ENCODE data around the gene ATG7.
A peak's percentile ranks its signal among the peaks of the same experiment; 100 is the strongest.

ATG7 gene

GRCh38 chr3:11300970-11301369 is 28.8 kb downstream of the ATG7 start:
- 0 out of 2 replicates have a peak, but pooled peaks cover 2% of the 10 kb centered on the region for H3K4me1 ChIP-seq (ENCODE audit: insufficient read depth, low read length)
- no peak for TF ChIP-seq EZH2 (IDR thresholded peaks at IDR 0.05; ENCODE audit: borderline replicate concordance, low read depth, low read length, severe bottlenecking)
- TF ChIP-seq CTCF (IDR thresholded peaks at IDR 0.05; ENCODE audit: borderline replicate concordance, extremely low read depth, low read length, poor library complexity, severe bottlenecking), result no peak
- H2AFZ ChIP-seq (ENCODE audit: low read depth, low read length), result no peak overlapping the region
- H3K79me2 ChIP-seq (ENCODE audit: insufficient read depth, low read length), result peaks cover 8% of the 10 kb centered on the region; the same call in 1 of the 2 replicates
- no peak overlapping the region for H3K4me2 ChIP-seq (ENCODE audit: insufficient read depth, low read length)
- H3K27ac ChIP-seq (ENCODE audit: low read length), result no peak overlapping the region
- no peak overlapping the region for H3K4me3 ChIP-seq (ENCODE audit: low read depth in 1 of 2, low read length in 2 of 2)
- no peak overlapping the region for H3K9ac ChIP-seq (ENCODE audit: low read depth, low read length)
- DNase-seq, result no peak
- H3K9me3 ChIP-seq (ENCODE audit: insufficient read depth, low read length, severe bottlenecking), result no peaks in the 10 kb centered on the region
- ATAC-seq (ENCODE audit: insufficient read depth, low read depth), result no peak
- no peaks in the 10 kb centered on the region for H4K20me1 ChIP-seq (ENCODE audit: insufficient read depth, low read length)
- peaks cover 44% of the 10 kb centered on the region for H3K36me3 ChIP-seq (ENCODE audit: insufficient read depth, low read length)
- no peaks in the 10 kb centered on the region for H3K27me3 ChIP-seq (ENCODE audit: insufficient read depth, low read length, poor library complexity)

- no peak overlapping the region for H3K27ac ChIP-seq (ENCODE audit: low read length)
- no peak for TF ChIP-seq EZH2 (IDR thresholded peaks at IDR 0.05; ENCODE audit: borderline replicate concordance, low read depth, low read length, severe bottlenecking)
- no peak for TF ChIP-seq CTCF (IDR thresholded peaks at IDR 0.05; ENCODE audit: borderline replicate concordance, extremely low read depth, low read length, poor library complexity, severe bottlenecking)
- no peaks in the 10 kb centered on the region for H3K79me2 ChIP-seq (ENCODE audit: insufficient read depth, low read length)
- H3K4me1 ChIP-seq (ENCODE audit: insufficient read depth, low read length), result peaks cover 10% of the 10 kb centered on the region; the same call in 1 of the 2 replicates
- DNase-seq, result no peak
- H3K4me2 ChIP-seq (ENCODE audit: insufficient read depth, low read length), result no peak overlapping the region
- H3K36me3 ChIP-seq (ENCODE audit: insufficient read depth, low read length), result peaks cover 52% of the 10 kb centered on the region
- H3K9ac ChIP-seq (ENCODE audit: low read depth, low read length), result no peak overlapping the region
- H4K20me1 ChIP-seq (ENCODE audit: insufficient read depth, low read length), result no peaks in the 10 kb centered on the region
- H2AFZ ChIP-seq (ENCODE audit: low read depth, low read length), result no peak overlapping the region
- no peaks in the 10 kb centered on the region for H3K9me3 ChIP-seq (ENCODE audit: insufficient read depth, low read length, severe bottlenecking)
- H3K4me3 ChIP-seq (ENCODE audit: low read depth in 1 of 2, low read length in 2 of 2), result no peak overlapping the region
- no peak for ATAC-seq (ENCODE audit: insufficient read depth, low read depth)
- no peaks in the 10 kb centered on the region for H3K27me3 ChIP-seq (ENCODE audit: insufficient read depth, low read length, poor library complexity)
Measured at GRCh38 chr3:11302444-11302843, 30.2 kb downstream of the ATG7 start.

- Histone ChIP-seq H3K9ac (ENCODE audit: low read depth, low read length) (no peak overlapping the region), H3K4me1 (ENCODE audit: insufficient read depth, low read length) (peaks cover 10% of the 10 kb centered on the region; the same call in 1 of the 2 replicates), H4K20me1 (ENCODE audit: insufficient read depth, low read length) (no peaks in the 10 kb centered on the region), H3K36me3 (ENCODE audit: insufficient read depth, low read length) (peaks cover 60% of the 10 kb centered on the region), H3K9me3 (ENCODE audit: insufficient read depth, low read length, severe bottlenecking) (no peaks in the 10 kb centered on the region), H3K27me3 (ENCODE audit: insufficient read depth, low read length, poor library complexity) (no peaks in the 10 kb centered on the region), H2AFZ (ENCODE audit: low read depth, low read length) (no peak overlapping the region), H3K4me3 (ENCODE audit: low read depth in 1 of 2, low read length in 2 of 2) (no peak overlapping the region), H3K27ac (ENCODE audit: low read length) (no peak overlapping the region), H3K79me2 (ENCODE audit: insufficient read depth, low read length) (no peaks in the 10 kb centered on the region), H3K4me2 (ENCODE audit: insufficient read depth, low read length) (no peak overlapping the region)
- TF ChIP-seq EZH2 (IDR thresholded peaks at IDR 0.05; ENCODE audit: borderline replicate concordance, low read depth, low read length, severe bottlenecking) (no peak), CTCF (IDR thresholded peaks at IDR 0.05; ENCODE audit: borderline replicate concordance, extremely low read depth, low read length, poor library complexity, severe bottlenecking) (no peak)
- ATAC-seq (ENCODE audit: insufficient read depth, low read depth), result no peak
- DNase-seq, result no peak
Measured at GRCh38 chr3:11304175-11304574, 32.0 kb downstream of the ATG7 start.

GRCh38 chr3:11305509-11305908 is 33.3 kb downstream of the ATG7 start:
- no peaks in the 10 kb centered on the region for H3K79me2 ChIP-seq (ENCODE audit: insufficient read depth, low read length)
- no peak for ATAC-seq (ENCODE audit: insufficient read depth, low read depth)
- DNase-seq, result no peak
- H3K4me1 ChIP-seq (ENCODE audit: insufficient read depth, low read length), result peaks cover 10% of the 10 kb centered on the region; the same call in 1 of the 2 replicates
- no peaks in the 10 kb centered on the region for H3K9me3 ChIP-seq (ENCODE audit: insufficient read depth, low read length, severe bottlenecking)
- peaks cover 52% of the 10 kb centered on the region for H3K36me3 ChIP-seq (ENCODE audit: insufficient read depth, low read length)
- no peak overlapping the region for H3K4me2 ChIP-seq (ENCODE audit: insufficient read depth, low read length)
- no peaks in the 10 kb centered on the region for H3K27me3 ChIP-seq (ENCODE audit: insufficient read depth, low read length, poor library complexity)
- no peaks in the 10 kb centered on the region for H4K20me1 ChIP-seq (ENCODE audit: insufficient read depth, low read length)
- peak overlapping the region; percentile 2; the same call in 1 of the 2 replicates for H3K27ac ChIP-seq (ENCODE audit: low read length)
- no peak overlapping the region for H3K9ac ChIP-seq (ENCODE audit: low read depth, low read length)
- H2AFZ ChIP-seq (ENCODE audit: low read depth, low read length), result no peak overlapping the region
- H3K4me3 ChIP-seq (ENCODE audit: low read depth in 1 of 2, low read length in 2 of 2), result no peak overlapping the region
- TF ChIP-seq EZH2 (IDR thresholded peaks at IDR 0.05; ENCODE audit: borderline replicate concordance, low read depth, low read length, severe bottlenecking), result no peak
